ENCODE data around the gene PROZ. TPM values are rescaled to one million over a fixed set of nuclear protein-coding genes. Genes with fewer than 3 reads are reported as not detected.

The PROZ gene
- total and polyA plus RNA-seq, 9 of the 15 experiments (the other 6 are each of a cell fraction or from before 2014, with no cell fraction given): not detected

- TF ChIP-seq IFI16 (CRISPR knock-in tag; IDR thresholded peaks at IDR 0.05): no peak
- no peak for TF ChIP-seq ASH1L (IDR thresholded peaks at IDR 0.05; ENCODE audit: borderline replicate concordance, low read depth, partially characterized antibody)
- peak; percentile 64; the same call in 1 of the 2 replicates for TF ChIP-seq ZKSCAN8 (CRISPR knock-in tag; IDR thresholded peaks at IDR 0.05)
- TF ChIP-seq, protein P1, sequence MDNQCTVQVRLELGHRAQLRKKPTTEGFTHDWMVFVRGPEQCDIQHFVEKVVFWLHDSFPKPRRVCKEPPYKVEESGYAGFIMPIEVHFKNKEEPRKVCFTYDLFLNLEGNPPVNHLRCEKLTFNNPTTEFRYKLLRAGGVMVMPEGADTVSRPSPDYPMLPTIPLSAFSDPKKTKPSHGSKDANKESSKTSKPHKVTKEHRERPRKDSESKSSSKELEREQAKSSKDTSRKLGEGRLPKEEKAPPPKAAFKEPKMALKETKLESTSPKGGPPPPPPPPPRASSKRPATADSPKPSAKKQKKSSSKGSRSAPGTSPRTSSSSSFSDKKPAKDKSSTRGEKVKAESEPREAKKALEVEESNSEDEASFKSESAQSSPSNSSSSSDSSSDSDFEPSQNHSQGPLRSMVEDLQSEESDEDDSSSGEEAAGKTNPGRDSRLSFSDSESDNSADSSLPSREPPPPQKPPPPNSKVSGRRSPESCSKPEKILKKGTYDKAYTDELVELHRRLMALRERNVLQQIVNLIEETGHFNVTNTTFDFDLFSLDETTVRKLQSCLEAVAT (IDR thresholded peaks at IDR 0.05): no peak
Observed at GRCh38 chr13:113208421-113209335, 50.2 kb downstream of the PROZ start, which contains the start of gene PCID2 (continued).

- no TSS peak for BruUV-seq (replicated peaks)
- FAIRE-seq (no peak), DNase-seq (ENCODE audit: extremely low read depth in 1 of 4, low spot score in 3 of 4) (peak; percentile 68 to 80 (median 72)), ATAC-seq (peak; percentile 66)
- peak within 1 kb of the TSS; percentile 98 to 99 for H3K9ac ChIP-seq (ENCODE audit: insufficient read depth in 1 of 2, low read depth in 2 of 2, low read length in 2 of 2)
- no peaks in the 10 kb centered on the region for H3K9me1 ChIP-seq (ENCODE audit: control insufficient read depth, insufficient read depth, low read length)
- WGBS (ENCODE audit: insufficient coverage, low coverage, missing lambda C conversion rate): no CpG with 5 or more reads among the region's 66 CpGs
- intact Hi-C loops (cut with micrococcal nuclease) (loop anchor here (10.0 kb wide), 1 partner anchor 185 kb away; no protein-coding TSS in a partner anchor), in situ Hi-C loops (cut with MboI) (no loop called here)
- H3K4me3 ChIP-seq: peak within 1 kb of the TSS; percentile 95
- H3K4me1 ChIP-seq (replicated peaks in 1 of 2; ENCODE audit: control insufficient read depth in 2 of 2, insufficient read depth in 2 of 2, low read length in 2 of 2): peaks cover 23 to 29% of the 10 kb centered on the region in 2 experiments; a peak in 4 of 5 replicates
- H2AFZ ChIP-seq (ENCODE audit: low read depth, low read length): peak within 1 kb of the TSS; percentile 89
- H3K9me3 ChIP-seq (replicated peaks; ENCODE audit: control insufficient read depth, insufficient read depth, low read depth, low read length): no peaks in the 10 kb centered on the region
- ChIA-PET POLR2A (interaction anchor here (0.6 to 1.7 kb wide), 5 partner anchors 10 to 1037 kb away, joined by 3 to 11 read pairs (median 3); no protein-coding TSS in a partner anchor), CTCF (ENCODE audit: low intra/inter-chr PET ratio) (no interaction called here)
- H3K4me2 ChIP-seq (ENCODE audit: insufficient read depth, low read length): peak within 1 kb of the TSS; percentile 98
- peaks cover 66% of the 10 kb centered on the region for H3K36me3 ChIP-seq (ENCODE audit: control insufficient read depth, insufficient read depth, low read length)
- no peaks in the 10 kb centered on the region for H3K27me3 ChIP-seq (ENCODE audit: control insufficient read depth in 2 of 2, insufficient read depth in 2 of 2, low read length in 2 of 2)
- H3K27ac ChIP-seq (ENCODE audit: extremely low read depth, low read depth, low read length): peak within 1 kb of the TSS; percentile 98
- peaks cover 97% of the 10 kb centered on the region for H3K79me2 ChIP-seq (ENCODE audit: control insufficient read depth, insufficient read depth, low read length)
- H4K20me1 ChIP-seq (replicated peaks; ENCODE audit: control insufficient read depth, insufficient read depth, low read length): peaks cover 12% of the 10 kb centered on the region; the same call in 1 of the 2 replicates
- TF ChIP-seq CGGBP1 (CRISPR knock-in tag; IDR thresholded peaks at IDR 0.05) (no peak), ZNF124 (CRISPR knock-in tag; IDR thresholded peaks at IDR 0.05) (no peak), BRF1 (IDR thresholded peaks at IDR 0.05; ENCODE audit: borderline replicate concordance, extremely low read depth, insufficient read length) (no peak), ZNF695 (CRISPR knock-in tag; IDR thresholded peaks at IDR 0.05) (no peak), CEBPB (tag; IDR thresholded peaks at IDR 0.05) (no peak), SMARCC2 (IDR thresholded peaks at IDR 0.05; ENCODE audit: low read depth) (no peak)
Observed at GRCh38 chr13:113209336-113209758, 50.9 kb downstream of the PROZ start, which contains the start of gene CUL4A. Gene CUL4A, plus strand, starts transcription at chr13:113209613. Its CDS starts 15 bp downstream, at chr13:113209628.

Measured in K562 (cell line).